Measurements from ENCODE around the gene DOCK2. TPM values are rescaled to one million over a fixed set of nuclear protein-coding genes. Genes with fewer than 3 reads are reported as not detected.

DOCK2 gene
- total and polyA plus RNA-seq, 2 of the 8 experiments (the other 6 are each of a cell fraction or from before 2014, with no cell fraction given) = 3.9 to 5.7 TPM

DNA sequence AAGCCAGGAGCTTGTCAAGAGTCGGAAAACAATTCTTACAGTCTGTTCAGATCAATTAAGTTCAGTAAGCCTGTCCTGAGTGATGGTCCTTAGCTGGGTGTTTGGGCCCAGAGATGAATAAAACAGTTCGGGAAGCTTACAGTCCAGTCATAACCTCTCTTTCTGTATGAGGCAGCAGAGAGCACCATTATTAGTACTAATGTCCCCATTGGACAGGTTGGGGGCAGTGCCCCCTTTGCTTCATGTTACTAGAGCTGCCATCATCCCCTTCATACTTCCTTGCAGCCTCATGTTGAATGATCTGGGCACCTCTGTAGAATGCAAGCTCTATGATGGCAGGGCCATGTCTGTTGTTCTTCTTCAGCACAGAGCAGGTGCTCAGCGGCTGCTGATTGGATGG, 9.8 kb downstream of the DOCK2 start:
- no peaks in the 10 kb centered on the region for H4K20me1 ChIP-seq (replicated peaks in 1 of 2; ENCODE audit: control insufficient read depth in 1 of 2, insufficient read depth in 2 of 2, low read length in 2 of 2)
- TF ChIP-seq EGR1 (IDR thresholded peaks at IDR 0.05; ENCODE audit: borderline replicate concordance, low read depth, low read length) = no peak
- TF ChIP-seq SIX5 (IDR thresholded peaks at IDR 0.05; ENCODE audit: low read depth, low read length) = no peak
- no peak for TF ChIP-seq KDM1A (IDR thresholded peaks at IDR 0.05; ENCODE audit: borderline replicate concordance, low read length)
- no peak for TF ChIP-seq SUZ12 (IDR thresholded peaks at IDR 0.05; ENCODE audit: low read length)
- TF ChIP-seq HDAC2 (IDR thresholded peaks at IDR 0.05; ENCODE audit: borderline replicate concordance in 1 of 2, low read depth in 2 of 2, low read length in 2 of 2) = no peak

More for the DNA sequence above, 9.8 kb downstream of the DOCK2 start:
- WGBS, 2 experiments (ENCODE audit: extremely low coverage in 1 of 2, insufficient coverage in 1 of 2, insufficient read length in 1 of 2, insufficient replicate concordance in 2 of 2, low coverage in 1 of 2, low lambda C conversion rate in 2 of 2, missing lambda C conversion rate in 1 of 2) = 91% methylated on average over 3 of the region's 3 CpGs; no CpG with 5 or more reads in 1 of the 2 experiments
- H3K4me1 ChIP-seq (replicated peaks in 1 of 4; ENCODE audit: control insufficient read depth in 3 of 4, insufficient read depth in 4 of 4, low read length in 3 of 4) = no peaks in the 10 kb centered on the region
- H3K27ac ChIP-seq (ENCODE audit: low read depth, low read length) = no peak overlapping the region
- H3K27me3 ChIP-seq (replicated peaks in 1 of 4; ENCODE audit: control insufficient read depth in 3 of 4, extremely low read depth in 1 of 4, insufficient read depth in 3 of 4, low read length in 3 of 4) = peaks cover 0 to 3% (median 0%) of the 10 kb centered on the region in 4 experiments; a peak in 1 of 7 replicates
- no peaks in the 10 kb centered on the region for H3K79me2 ChIP-seq (ENCODE audit: control insufficient read depth in 1 of 2, insufficient read depth in 2 of 2, low read length in 2 of 2)
- H3K4ac ChIP-seq (replicated peaks; ENCODE audit: insufficient read length, low read depth, low read length) = no peak overlapping the region
- ChIA-PET POLR2A (ENCODE audit: partially characterized antibody) (no interaction called here), CTCF (ENCODE audit: partially characterized antibody) (no interaction called here)
- no peak overlapping the region for H2BK120ac ChIP-seq (replicated peaks; ENCODE audit: low read depth, low read length)
- H4K91ac ChIP-seq (replicated peaks; ENCODE audit: insufficient read length, low read length) = no peak overlapping the region
- H2AFZ ChIP-seq (ENCODE audit: low read length) = no peak overlapping the region
- no peak for DNase-seq (ENCODE audit: low read depth in 1 of 2, low spot score in 2 of 2)
- H3K9ac ChIP-seq (replicated peaks in 1 of 4; ENCODE audit: extremely low read depth in 1 of 4, low read depth in 3 of 4, low read length in 3 of 4) = no peak overlapping the region
- no peak overlapping the region for H2BK20ac ChIP-seq (ENCODE audit: low read length)
- no peaks in the 10 kb centered on the region for H3K36me3 ChIP-seq (ENCODE audit: control insufficient read depth in 2 of 4, insufficient read depth in 4 of 4, low read length in 3 of 4)
- no peak overlapping the region for H3K56ac ChIP-seq (replicated peaks; ENCODE audit: insufficient read length, low read depth, low read length)
- no peak overlapping the region for H3K4me2 ChIP-seq (ENCODE audit: insufficient read depth in 1 of 2, low read depth in 2 of 2, low read length in 2 of 2)
- H2BK15ac ChIP-seq (ENCODE audit: low read length) = no peak overlapping the region
- H2BK5ac ChIP-seq (ENCODE audit: low read depth, low read length) = no peak overlapping the region
- H3K23me2 ChIP-seq (ENCODE audit: low read depth, low read length) = no peaks in the 10 kb centered on the region; the same call in 1 of the 2 replicates
- no peak overlapping the region for H2BK12ac ChIP-seq (ENCODE audit: low read depth, low read length)
- no peak overlapping the region for H3K23ac ChIP-seq (ENCODE audit: insufficient read length)
- no peaks in the 10 kb centered on the region for H3K9me3 ChIP-seq (ENCODE audit: insufficient read depth in 2 of 2, low read depth in 1 of 2, low read length in 1 of 2)
- no peak overlapping the region for H4K5ac ChIP-seq (ENCODE audit: insufficient read length, low read depth, low read length)
- no peak overlapping the region for H3K4me3 ChIP-seq (ENCODE audit: extremely low read depth in 1 of 4, insufficient read depth in 2 of 4, low read depth in 3 of 4, low read length in 4 of 4)
- H2AK5ac ChIP-seq (ENCODE audit: low read depth, low read length) = no peak overlapping the region
- FAIRE-seq = no peak
- H3K14ac ChIP-seq (ENCODE audit: insufficient read length) = no peak overlapping the region
- no peak overlapping the region for H4K8ac ChIP-seq (ENCODE audit: extremely low read depth, insufficient read depth, low read length)
- H3K79me1 ChIP-seq (ENCODE audit: low read depth, low read length) = no peaks in the 10 kb centered on the region
- no peak overlapping the region for H3K18ac ChIP-seq (ENCODE audit: extremely low read depth, low read length)
